Caco-2 (cell line): ENCODE data around the gene TBC1D24. TPM values are rescaled to one million over a fixed set of nuclear protein-coding genes. Genes with fewer than 3 reads are reported as not detected.
A peak's percentile ranks its signal among the peaks of the same experiment; 100 is the strongest.
"Not testable (repeated sequence)": the region's sequence is repeated elsewhere in the genome, so short reads cannot be mapped to it uniquely, and the experiment has no call there.

Experiments used
- BruUV-seq: library from RNA; stranded (reverse); fragments of 400-500 nt; replicated peaks from 2 replicates; lab custom pipeline; 2021; lab: Mats Ljungman, UMichigan
- CTCF ChIA-PET: fragments of 300-600 bp; sonication (Branson Sonifier 250); formaldehyde crosslinking; loops from one replicate; lab custom pipeline; 2022; ENCODE audit warnings: antibody characterized with exemption; lab: Charles Lee
- POLR2A ChIA-PET: fragments of 300-600 bp; sonication (Branson Sonifier 250); formaldehyde crosslinking; loops from one replicate; lab custom pipeline; 2022; ENCODE audit warnings: antibody characterized with exemption; lab: Charles Lee
- DNase-seq, 2 experiments: peaks; one replicate each; pipeline versions ENCODE4 v3.0.0 to v3.0.0-alpha.2; 2020 to 2022
- H3K27me3 ChIP-seq: replicated peaks from 2 replicates; pipeline ENCODE4 v1.6.0; 2011; ENCODE audit warnings: low read length; ENCODE audit not compliant: control insufficient read depth, insufficient read depth
- H3K36me3 ChIP-seq: 2 replicates; pipeline ENCODE4 v1.5.1; 2011; ENCODE audit warnings: low read length; ENCODE audit not compliant: control insufficient read depth, insufficient read depth
- H3K4me1 ChIP-seq: fragments of 250-450 bp; sonication (Bioruptor Pico); 2 replicates; pipeline ENCODE4 v1.5.1; 2020; ENCODE audit warnings: mild to moderate bottlenecking
- H3K4me3 ChIP-seq: 2 replicates; pipeline ENCODE4 v1.5.1; 2011; ENCODE audit warnings: low read depth, mild to moderate bottlenecking, control low read depth, low read length
- H3K9me3 ChIP-seq: fragments of 250-450 bp; sonication (Bioruptor Pico); 2 replicates; pipeline ENCODE4 v1.5.1; 2020; ENCODE audit warnings: mild to moderate bottlenecking, moderate library complexity
- H3K27ac Mint-ChIP-seq: one replicate; pipeline ENCODE4 v1.8.0; 2022; ENCODE audit warnings: mixed read lengths; ENCODE audit not compliant: unreplicated experiment
- H3K27me3 Mint-ChIP-seq: one replicate; pipeline ENCODE4 v1.8.0; 2022; ENCODE audit warnings: mixed read lengths; ENCODE audit not compliant: insufficient read depth, unreplicated experiment
- H3K36me3 Mint-ChIP-seq: one replicate; pipeline ENCODE4 v1.8.0; 2022; ENCODE audit warnings: mild to moderate bottlenecking, mixed read lengths; ENCODE audit not compliant: insufficient read depth, unreplicated experiment
- H3K4me1 Mint-ChIP-seq: one replicate; pipeline ENCODE4 v1.8.0; 2022; ENCODE audit warnings: low read depth, mixed read lengths; ENCODE audit not compliant: unreplicated experiment
- H3K4me3 Mint-ChIP-seq: one replicate; pipeline ENCODE4 v1.8.0; 2022; ENCODE audit warnings: mild to moderate bottlenecking, moderate library complexity, mixed read lengths; ENCODE audit not compliant: unreplicated experiment
- H3K9me3 Mint-ChIP-seq: one replicate; pipeline ENCODE4 v1.8.0; 2022; ENCODE audit warnings: mixed read lengths; ENCODE audit not compliant: unreplicated experiment
- intact Hi-C: fragments of 100-400 bp; cut with micrococcal nuclease; formaldehyde crosslinking; loops from one replicate; pipeline ENCODE4 v1.10.0; 2022; ENCODE audit not compliant: unreplicated experiment
- total RNA-seq: library from RNA; stranded (reverse); gene quantifications from 2 replicates; pipeline ENCODE4 v1.2.3, GENCODE V29; 2022
- TF ChIP-seq, protein P1 (sequence below), 2 experiments: fragments of 200-600 bp in 1 of 2; IDR thresholded peaks; 1 replicate in 1 of 2; 2 replicates in 1 of 2; pipeline versions ENCODE4 v1.5.1 to v1.8.0; 2011 to 2022; ENCODE audit warnings: antibody characterized with exemption in 1 of 2, control low read depth in 1 of 2, inconsistent platforms in 1 of 2, low read depth in 1 of 2, low read length in 1 of 2, mild to moderate bottlenecking in 1 of 2, moderate library complexity in 1 of 2; ENCODE audit not compliant: insufficient read depth in 1 of 2, severe bottlenecking in 1 of 2, unreplicated experiment in 1 of 2

The TBC1D24 gene
- total RNA-seq, 1 experiment from 2014 or later, result 20.8 TPM

DNA sequence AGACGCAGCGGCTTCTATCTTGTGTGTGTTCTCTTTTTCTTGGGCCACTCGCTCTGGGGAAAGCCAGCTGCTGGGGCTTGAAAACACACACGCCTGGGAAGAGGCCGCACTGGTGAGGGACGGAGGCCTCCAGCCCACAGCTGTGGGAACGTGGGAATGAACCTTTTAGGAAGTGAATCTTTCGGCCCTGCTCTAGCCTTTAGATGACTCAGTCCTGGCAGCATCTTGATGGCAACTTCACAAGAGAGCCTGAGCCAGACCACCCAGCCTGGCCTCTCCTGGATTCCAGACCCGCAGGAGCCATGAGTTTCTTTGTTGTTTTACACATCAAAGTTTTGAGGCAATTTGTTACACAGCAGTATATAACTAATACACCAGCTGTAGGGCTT is 60.7 kb downstream of the TBC1D24 start:
- no peaks in the 10 kb centered on the region for H3K9me3 ChIP-seq
- H3K4me1 Mint-ChIP-seq, result peaks cover 8% of the 10 kb centered on the region
- H3K27me3 ChIP-seq, result no peaks in the 10 kb centered on the region
- TF ChIP-seq, protein P1, sequence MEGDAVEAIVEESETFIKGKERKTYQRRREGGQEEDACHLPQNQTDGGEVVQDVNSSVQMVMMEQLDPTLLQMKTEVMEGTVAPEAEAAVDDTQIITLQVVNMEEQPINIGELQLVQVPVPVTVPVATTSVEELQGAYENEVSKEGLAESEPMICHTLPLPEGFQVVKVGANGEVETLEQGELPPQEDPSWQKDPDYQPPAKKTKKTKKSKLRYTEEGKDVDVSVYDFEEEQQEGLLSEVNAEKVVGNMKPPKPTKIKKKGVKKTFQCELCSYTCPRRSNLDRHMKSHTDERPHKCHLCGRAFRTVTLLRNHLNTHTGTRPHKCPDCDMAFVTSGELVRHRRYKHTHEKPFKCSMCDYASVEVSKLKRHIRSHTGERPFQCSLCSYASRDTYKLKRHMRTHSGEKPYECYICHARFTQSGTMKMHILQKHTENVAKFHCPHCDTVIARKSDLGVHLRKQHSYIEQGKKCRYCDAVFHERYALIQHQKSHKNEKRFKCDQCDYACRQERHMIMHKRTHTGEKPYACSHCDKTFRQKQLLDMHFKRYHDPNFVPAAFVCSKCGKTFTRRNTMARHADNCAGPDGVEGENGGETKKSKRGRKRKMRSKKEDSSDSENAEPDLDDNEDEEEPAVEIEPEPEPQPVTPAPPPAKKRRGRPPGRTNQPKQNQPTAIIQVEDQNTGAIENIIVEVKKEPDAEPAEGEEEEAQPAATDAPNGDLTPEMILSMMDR (IDR thresholded peaks at IDR 0.05; ENCODE audit: insufficient read depth in 1 of 2, low read depth in 1 of 2, low read length in 1 of 2, severe bottlenecking in 1 of 2, unreplicated experiment in 1 of 2), result no peak
- H3K4me3 ChIP-seq, result no peak overlapping the region
- CTCF ChIA-PET, result interaction anchor here (0.6 kb wide), 1 partner anchor 16 kb away, joined by 7 read pairs; no protein-coding TSS in a partner anchor
- peaks cover 23% of the 10 kb centered on the region for H3K4me1 ChIP-seq
- peak overlapping the region; percentile 81 for H3K4me3 Mint-ChIP-seq
- BruUV-seq, result no TSS peak
- DNase-seq, result no peak
- H3K27ac Mint-ChIP-seq, result no peak overlapping the region
- no peaks in the 10 kb centered on the region for H3K36me3 ChIP-seq
- intact Hi-C loops, result no loop called here
- H3K9me3 Mint-ChIP-seq, result no peaks in the 10 kb centered on the region
- H3K36me3 Mint-ChIP-seq, result peaks cover 32% of the 10 kb centered on the region
- POLR2A ChIA-PET, result no interaction called here
- no peaks in the 10 kb centered on the region for H3K27me3 Mint-ChIP-seq

DNA sequence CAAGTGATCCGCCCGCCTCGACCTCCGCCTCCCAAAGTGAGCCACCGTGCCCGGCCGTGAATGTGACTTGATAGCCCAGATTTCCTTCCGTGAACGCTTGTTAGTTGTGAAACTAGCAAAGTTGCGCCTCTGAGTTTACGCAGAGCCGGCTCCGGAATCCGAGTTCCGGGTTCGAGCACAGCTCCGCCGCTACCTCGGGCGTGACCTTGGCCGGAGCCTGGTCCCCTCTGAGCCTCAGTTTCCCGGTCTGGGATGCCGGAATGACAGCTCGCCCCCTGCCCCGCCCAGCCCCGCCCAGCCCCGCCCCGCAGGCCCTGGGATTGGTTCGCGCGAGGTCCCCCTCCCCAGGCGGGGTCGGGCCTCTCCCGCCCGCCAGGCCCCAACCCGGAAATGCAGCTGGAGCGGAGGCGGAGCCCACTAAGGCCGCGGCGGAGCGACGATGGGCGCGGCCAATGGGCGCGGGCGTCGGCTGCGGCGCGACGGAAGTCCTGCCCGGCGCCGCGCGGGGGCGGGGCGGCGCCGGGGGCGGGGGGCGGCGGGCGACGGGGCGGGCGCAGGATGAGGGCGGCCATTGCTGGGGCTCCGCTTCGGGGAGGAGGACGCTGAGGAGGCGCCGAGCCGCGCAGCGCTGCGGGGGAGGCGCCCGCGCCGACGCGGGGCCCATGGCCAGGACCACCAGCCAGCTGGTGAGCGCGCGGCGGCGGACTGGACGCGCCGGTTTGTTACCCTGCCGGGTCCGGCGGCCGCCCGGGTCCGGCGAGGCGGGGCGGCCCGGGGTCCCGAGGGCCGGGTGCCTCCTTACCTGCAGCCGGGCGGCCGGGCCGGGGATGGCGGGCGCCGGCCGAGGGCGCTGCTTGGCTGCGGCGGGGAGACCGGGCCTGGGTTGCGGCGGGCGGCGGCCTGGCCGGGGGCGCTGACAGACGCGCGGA is 62.8 kb downstream of the TBC1D24 start, which contains the start of gene PDPK1:
TSS of gene PDPK1 (plus strand) at position 571 of the 929 bp plus-strand sequence. CDS start at position 663, 92 bp downstream.
- Mint-ChIP-seq H3K4me3 (peak within 1 kb of the TSS; percentile 81), H3K27ac (peak within 1 kb of the TSS; percentile 74), H3K9me3 (no peaks in the 10 kb centered on the region), H3K4me1 (peaks cover 16% of the 10 kb centered on the region), H3K36me3 (peaks cover 26% of the 10 kb centered on the region), H3K27me3 (no peaks in the 10 kb centered on the region)
- intact Hi-C loops, result no loop called here
- peak within 1 kb of the TSS; percentile 78 for H3K4me3 ChIP-seq
- CTCF ChIA-PET, result interaction anchor here (0.5 to 0.7 kb wide), 2 partner anchors 113 to 311 kb away, joined by 3 to 4 read pairs; no protein-coding TSS in a partner anchor
- peak; percentile 93 to 95 for DNase-seq
- BruUV-seq, result no TSS peak
- POLR2A ChIA-PET, result interaction anchor here (0.6 to 1.1 kb wide), 3 partner anchors 14 to 23 kb away, joined by 5 to 6 read pairs (median 5); partner anchors contain the start of gene AMDHD2
- TF ChIP-seq, protein P1 (IDR thresholded peaks at IDR 0.05; ENCODE audit: insufficient read depth in 1 of 2, low read depth in 1 of 2, low read length in 1 of 2, severe bottlenecking in 1 of 2, unreplicated experiment in 1 of 2), result no peak
- peaks cover 25% of the 10 kb centered on the region for H3K4me1 ChIP-seq
- H3K36me3 ChIP-seq, result no peaks in the 10 kb centered on the region
- no peaks in the 10 kb centered on the region for H3K27me3 ChIP-seq
- no peaks in the 10 kb centered on the region for H3K9me3 ChIP-seq

DNA sequence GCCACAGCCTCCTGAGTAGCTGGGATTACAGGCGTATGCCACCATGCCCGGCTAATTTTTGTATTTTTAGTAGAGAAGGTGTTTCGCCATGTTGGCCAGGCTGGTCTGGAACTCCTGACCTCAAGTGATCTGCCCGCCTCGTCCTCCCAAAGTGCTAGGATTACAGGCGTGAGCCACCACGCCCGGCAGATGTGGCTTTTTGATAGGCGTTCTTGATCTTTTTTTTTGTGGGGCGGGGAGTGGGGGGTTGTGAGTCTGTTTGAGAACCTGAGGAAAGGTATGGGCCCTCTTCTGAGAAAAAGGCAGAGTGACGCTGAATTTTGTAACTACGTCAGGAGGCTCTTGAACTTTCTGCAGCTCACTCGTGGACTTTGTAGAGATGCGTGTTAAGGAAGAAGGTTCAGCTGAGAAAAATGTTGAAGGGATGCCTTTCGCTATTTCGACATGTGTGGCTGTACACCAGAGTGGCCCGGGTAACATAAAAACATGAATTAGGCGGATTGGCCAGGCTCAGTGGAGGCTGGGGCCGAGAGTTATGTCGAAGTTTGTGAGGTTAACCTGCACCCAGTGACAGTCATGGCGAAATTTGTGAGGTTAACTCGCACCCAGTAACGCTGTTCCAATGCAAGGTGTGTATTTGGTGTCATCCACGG is 64.4 kb downstream of the TBC1D24 start:
- H3K9me3 Mint-ChIP-seq, DNase-seq, BruUV-seq, H3K27me3 ChIP-seq, H3K9me3 ChIP-seq, H3K27ac Mint-ChIP-seq, intact Hi-C loops, CTCF ChIA-PET, H3K27me3 Mint-ChIP-seq, H3K4me3 ChIP-seq, H3K36me3 ChIP-seq, POLR2A ChIA-PET: not testable (repeated sequence)
- H3K36me3 Mint-ChIP-seq, result peaks cover 22% of the 10 kb centered on the region
- H3K4me1 ChIP-seq, result peaks cover 25% of the 10 kb centered on the region
- peaks cover 16% of the 10 kb centered on the region for H3K4me1 Mint-ChIP-seq
- H3K4me3 Mint-ChIP-seq, result peak overlapping the region; percentile 76
